RWPE2 (cell line): ENCODE data around the gene ABCD3.

Experiments
- ATAC-seq: fragments of 200-7000 bp; cut with Tn5 transposase; 3 replicates; pipeline ENCODE4 v1.9.1; 2021; ENCODE audit warnings: low read depth
- DNase-seq: peaks from one replicate; pipeline ENCODE4 v3.0.0-alpha.2; 2020; ENCODE audit warnings: low spot score
- H3K27ac ChIP-seq: fragments of 450-650 bp; 2 replicates; pipeline ENCODE4 v1.5.1; 2017; ENCODE audit warnings: mild to moderate bottlenecking; ENCODE audit not compliant: poor library complexity, severe bottlenecking
- H3K27me3 ChIP-seq: fragments of 250-450 bp; sonication (Bioruptor Pico); 2 replicates; pipeline ENCODE4 v1.5.1; 2021; ENCODE audit warnings: mild to moderate bottlenecking, moderate library complexity; ENCODE audit not compliant: insufficient read depth, poor library complexity, severe bottlenecking
- H3K36me3 ChIP-seq: fragments of 250-450 bp; sonication (Bioruptor Pico); 2 replicates; pipeline ENCODE4 v1.5.1; 2020; ENCODE audit warnings: low read depth, mild to moderate bottlenecking, moderate library complexity
- H3K4me1 ChIP-seq: fragments of 250-450 bp; sonication (Bioruptor Pico); 2 replicates; pipeline ENCODE4 v1.5.1; 2021; ENCODE audit warnings: mild to moderate bottlenecking, moderate library complexity; ENCODE audit not compliant: insufficient read depth, poor library complexity, severe bottlenecking
- H3K4me3 ChIP-seq: fragments of 250-450 bp; sonication (Bioruptor Pico); 2 replicates; pipeline ENCODE4 v1.5.1; 2021; ENCODE audit warnings: mild to moderate bottlenecking, moderate library complexity; ENCODE audit not compliant: severe bottlenecking
- H3K9me3 ChIP-seq: fragments of 250-450 bp; sonication (Bioruptor Pico); 2 replicates; pipeline ENCODE4 v1.5.1; 2021; ENCODE audit warnings: mild to moderate bottlenecking, moderate library complexity; ENCODE audit not compliant: severe bottlenecking
- TF ChIP-seq, protein P1 (sequence below): fragments of 450-650 bp; IDR thresholded peaks from one replicate; pipeline ENCODE4 v1.5.1; 2017; ENCODE audit warnings: mild to moderate bottlenecking, moderate library complexity; ENCODE audit not compliant: poor library complexity, severe bottlenecking

Gene ABCD3

GRCh38 chr1:94401206-94401605 lies 17.0 kb upstream of the ABCD3 start:
- DNase-seq, result no peak
- Histone ChIP-seq H3K36me3 (no peaks in the 10 kb centered on the region), H3K27me3 (no peaks in the 10 kb centered on the region), H3K27ac (no peak overlapping the region), H3K4me3 (no peak overlapping the region), H3K4me1 (no peaks in the 10 kb centered on the region), H3K9me3 (no peaks in the 10 kb centered on the region)
- TF ChIP-seq, protein P1, sequence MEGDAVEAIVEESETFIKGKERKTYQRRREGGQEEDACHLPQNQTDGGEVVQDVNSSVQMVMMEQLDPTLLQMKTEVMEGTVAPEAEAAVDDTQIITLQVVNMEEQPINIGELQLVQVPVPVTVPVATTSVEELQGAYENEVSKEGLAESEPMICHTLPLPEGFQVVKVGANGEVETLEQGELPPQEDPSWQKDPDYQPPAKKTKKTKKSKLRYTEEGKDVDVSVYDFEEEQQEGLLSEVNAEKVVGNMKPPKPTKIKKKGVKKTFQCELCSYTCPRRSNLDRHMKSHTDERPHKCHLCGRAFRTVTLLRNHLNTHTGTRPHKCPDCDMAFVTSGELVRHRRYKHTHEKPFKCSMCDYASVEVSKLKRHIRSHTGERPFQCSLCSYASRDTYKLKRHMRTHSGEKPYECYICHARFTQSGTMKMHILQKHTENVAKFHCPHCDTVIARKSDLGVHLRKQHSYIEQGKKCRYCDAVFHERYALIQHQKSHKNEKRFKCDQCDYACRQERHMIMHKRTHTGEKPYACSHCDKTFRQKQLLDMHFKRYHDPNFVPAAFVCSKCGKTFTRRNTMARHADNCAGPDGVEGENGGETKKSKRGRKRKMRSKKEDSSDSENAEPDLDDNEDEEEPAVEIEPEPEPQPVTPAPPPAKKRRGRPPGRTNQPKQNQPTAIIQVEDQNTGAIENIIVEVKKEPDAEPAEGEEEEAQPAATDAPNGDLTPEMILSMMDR, result no peak
- no peak for ATAC-seq

DNA sequence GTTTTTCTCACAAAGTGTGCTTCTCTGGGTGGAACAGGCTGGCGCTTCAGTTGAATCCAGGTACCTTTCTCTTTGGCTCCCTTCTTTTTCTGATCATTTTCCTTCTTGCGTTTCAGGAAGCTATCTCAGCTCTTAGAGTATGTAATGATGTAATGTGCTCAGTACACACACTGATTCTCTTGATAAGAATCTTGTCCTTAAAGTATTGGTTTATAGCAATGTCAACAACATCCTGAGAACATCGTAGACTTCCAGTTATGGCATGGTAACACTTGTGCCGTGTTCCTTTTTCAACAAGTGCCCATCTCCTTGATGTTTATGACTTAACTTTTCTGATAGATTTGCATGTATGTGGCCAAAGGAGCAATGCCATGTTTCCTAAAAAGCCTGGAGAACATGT lies 11.7 kb upstream of the ABCD3 start:
- Histone ChIP-seq H3K4me3 (no peak overlapping the region), H3K9me3 (no peaks in the 10 kb centered on the region), H3K27me3 (no peaks in the 10 kb centered on the region), H3K27ac (no peak overlapping the region), H3K36me3 (no peaks in the 10 kb centered on the region), H3K4me1 (no peaks in the 10 kb centered on the region)
- no peak for ATAC-seq
- TF ChIP-seq, protein P1, result no peak
- DNase-seq, result no peak

- no peak overlapping the region for H3K27ac ChIP-seq
- TF ChIP-seq, protein P1, result no peak
- no peaks in the 10 kb centered on the region for H3K36me3 ChIP-seq
- H3K9me3 ChIP-seq, result no peaks in the 10 kb centered on the region
- ATAC-seq, result no peak
- no peak for DNase-seq
- H3K4me1 ChIP-seq, result no peaks in the 10 kb centered on the region
- no peak overlapping the region for H3K4me3 ChIP-seq
- no peaks in the 10 kb centered on the region for H3K27me3 ChIP-seq
Observed at GRCh38 chr1:94408104-94408830, 9.9 kb upstream of the ABCD3 start.

DNA sequence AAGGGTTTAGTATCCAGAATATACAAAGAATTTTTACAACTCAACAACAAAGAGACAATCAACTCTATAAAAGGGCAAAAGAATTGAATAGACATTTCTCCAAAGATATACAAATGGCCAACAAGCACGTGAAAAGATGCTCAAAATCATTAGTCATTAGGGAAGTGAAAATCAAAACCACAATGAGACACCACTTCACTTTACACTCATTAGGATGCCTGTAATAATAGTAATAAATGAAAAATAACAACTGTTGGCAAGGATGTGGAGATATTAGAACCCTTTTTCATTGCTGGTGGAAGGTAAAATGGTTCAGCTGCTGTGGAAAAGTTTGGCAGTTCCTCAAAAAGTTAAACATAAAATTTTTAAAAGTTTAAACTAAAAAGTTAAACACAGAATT lies 7.0 kb upstream of the ABCD3 start:
- Histone ChIP-seq H3K4me3 (no peak overlapping the region), H3K4me1 (no peaks in the 10 kb centered on the region), H3K9me3 (no peaks in the 10 kb centered on the region), H3K27me3 (no peaks in the 10 kb centered on the region), H3K36me3 (no peaks in the 10 kb centered on the region), H3K27ac (no peak overlapping the region)
- no peak for DNase-seq
- TF ChIP-seq, protein P1, result no peak
- no peak for ATAC-seq

- no peak for DNase-seq
- Histone ChIP-seq H3K36me3 (no peaks in the 10 kb centered on the region), H3K27ac (no peak overlapping the region), H3K9me3 (no peaks in the 10 kb centered on the region), H3K4me3 (no peak overlapping the region), H3K27me3 (no peaks in the 10 kb centered on the region), H3K4me1 (peaks cover 5% of the 10 kb centered on the region)
- TF ChIP-seq, protein P1, result no peak
- ATAC-seq, result no peak
Observed at GRCh38 chr1:94413311-94413710, 4.9 kb upstream of the ABCD3 start.
